ENCODE results near the gene LPO.

Gene LPO

DNA sequence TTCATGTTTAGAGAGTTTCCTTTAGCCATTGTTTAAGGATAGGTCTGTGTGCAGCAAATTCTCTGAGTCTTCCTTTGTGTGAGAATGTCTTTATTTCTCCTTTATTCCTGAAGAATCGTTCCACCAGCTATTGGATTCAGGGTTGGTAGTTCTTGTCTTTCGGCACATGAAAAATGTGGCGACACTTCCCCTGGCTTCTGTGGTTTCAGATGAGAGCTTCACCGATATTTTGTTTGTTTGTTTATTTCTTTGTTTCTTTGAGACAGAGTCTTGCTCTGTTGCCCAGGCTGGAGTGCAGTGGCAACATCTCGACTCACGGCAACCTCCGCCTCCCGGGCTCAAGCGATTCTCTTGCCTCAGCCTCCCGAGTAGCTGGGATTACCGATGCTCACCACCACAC, 23.8 kb downstream of the LPO start:
- no peak for DNase-seq (ENCODE audit: low spot score)

- DNase-seq (ENCODE audit: low spot score), result no peak
Measured at GRCh38 chr17:58263773-58264172, 25.4 kb downstream of the LPO start.

DNA sequence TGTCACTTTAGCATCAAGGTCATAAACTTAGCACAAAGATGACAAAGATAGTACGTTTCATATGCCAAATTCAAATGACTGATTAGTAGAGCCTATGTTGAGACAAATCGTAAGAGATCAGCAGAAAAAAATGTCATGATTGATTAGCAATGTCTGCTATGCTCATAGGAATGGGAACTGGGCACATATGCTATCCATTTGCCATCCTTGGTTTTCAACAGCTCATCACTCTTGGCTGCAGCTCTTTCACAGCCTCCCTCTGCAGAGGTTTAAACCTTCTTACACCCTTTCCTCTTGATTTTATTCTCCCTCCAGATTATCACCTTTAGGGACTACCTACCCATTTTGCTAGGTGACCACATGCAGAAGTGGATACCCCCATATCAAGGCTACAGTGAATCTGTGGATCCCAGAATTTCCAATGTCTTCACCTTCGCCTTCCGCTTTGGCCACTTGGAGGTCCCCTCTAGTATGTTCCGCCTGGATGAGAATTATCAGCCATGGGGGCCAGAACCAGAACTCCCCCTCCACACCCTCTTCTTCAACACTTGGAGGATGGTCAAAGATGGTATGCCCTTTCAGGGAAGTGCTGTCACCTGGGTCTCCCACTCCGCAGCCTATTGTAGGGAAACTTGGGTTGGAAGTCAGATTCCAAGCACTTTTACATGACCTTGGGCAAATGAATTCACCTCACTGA, 26.2 kb downstream of the LPO start:
- DNase-seq (ENCODE audit: low spot score), result no peak

GRCh38 chr17:58265271-58265670, 26.9 kb downstream of the LPO start:
- DNase-seq (ENCODE audit: low spot score), result no peak

GRCh38 chr17:58265902-58266875, 27.8 kb downstream of the LPO start:
- no peak for DNase-seq (ENCODE audit: low spot score)

DNA sequence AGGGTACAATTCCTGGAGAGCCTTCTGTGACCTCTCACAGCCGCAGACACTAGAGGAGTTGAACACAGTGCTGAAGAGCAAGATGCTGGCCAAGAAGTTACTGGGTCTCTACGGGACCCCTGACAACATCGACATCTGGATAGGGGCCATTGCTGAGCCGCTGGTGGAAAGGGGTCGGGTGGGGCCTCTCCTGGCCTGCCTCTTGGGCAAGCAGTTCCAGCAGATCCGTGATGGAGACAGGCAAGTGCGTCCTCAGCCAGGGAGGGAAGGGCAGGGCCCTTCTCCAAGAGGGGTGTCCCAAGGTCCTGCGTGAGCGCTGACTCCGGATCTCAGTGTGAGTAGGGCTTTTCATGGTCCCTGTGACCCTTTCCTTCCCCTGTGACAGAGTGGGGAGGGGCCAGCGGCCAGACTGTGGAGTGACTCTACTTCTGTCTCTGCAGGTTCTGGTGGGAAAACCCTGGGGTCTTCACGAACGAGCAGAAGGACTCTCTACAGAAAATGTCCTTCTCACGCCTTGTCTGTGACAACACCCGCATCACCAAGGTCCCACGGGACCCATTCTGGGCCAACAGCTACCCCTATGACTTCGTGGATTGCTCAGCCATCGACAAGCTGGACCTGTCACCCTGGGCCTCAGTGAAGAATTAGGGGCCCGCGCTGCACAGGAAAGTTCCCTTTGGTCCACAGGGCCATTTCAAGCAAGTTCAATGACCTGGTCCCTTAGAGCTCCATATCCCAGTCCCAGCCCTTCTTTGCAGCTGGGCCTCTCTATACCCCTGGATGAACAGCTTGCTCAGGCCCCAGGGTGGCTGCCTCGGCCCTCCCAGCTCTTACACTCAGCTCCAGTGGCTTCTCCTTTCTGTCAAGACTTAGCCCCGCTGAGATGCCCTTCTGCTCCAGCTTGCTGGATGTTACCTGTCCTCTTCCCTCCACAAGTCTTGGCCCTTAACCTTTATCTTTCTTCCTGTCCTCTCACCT, 29.3 kb downstream of the LPO start:
- no peak for DNase-seq (ENCODE audit: low spot score)

- DNase-seq (ENCODE audit: low spot score), result no peak
Measured at GRCh38 chr17:58268326-58268725, 29.9 kb downstream of the LPO start.

DNA sequence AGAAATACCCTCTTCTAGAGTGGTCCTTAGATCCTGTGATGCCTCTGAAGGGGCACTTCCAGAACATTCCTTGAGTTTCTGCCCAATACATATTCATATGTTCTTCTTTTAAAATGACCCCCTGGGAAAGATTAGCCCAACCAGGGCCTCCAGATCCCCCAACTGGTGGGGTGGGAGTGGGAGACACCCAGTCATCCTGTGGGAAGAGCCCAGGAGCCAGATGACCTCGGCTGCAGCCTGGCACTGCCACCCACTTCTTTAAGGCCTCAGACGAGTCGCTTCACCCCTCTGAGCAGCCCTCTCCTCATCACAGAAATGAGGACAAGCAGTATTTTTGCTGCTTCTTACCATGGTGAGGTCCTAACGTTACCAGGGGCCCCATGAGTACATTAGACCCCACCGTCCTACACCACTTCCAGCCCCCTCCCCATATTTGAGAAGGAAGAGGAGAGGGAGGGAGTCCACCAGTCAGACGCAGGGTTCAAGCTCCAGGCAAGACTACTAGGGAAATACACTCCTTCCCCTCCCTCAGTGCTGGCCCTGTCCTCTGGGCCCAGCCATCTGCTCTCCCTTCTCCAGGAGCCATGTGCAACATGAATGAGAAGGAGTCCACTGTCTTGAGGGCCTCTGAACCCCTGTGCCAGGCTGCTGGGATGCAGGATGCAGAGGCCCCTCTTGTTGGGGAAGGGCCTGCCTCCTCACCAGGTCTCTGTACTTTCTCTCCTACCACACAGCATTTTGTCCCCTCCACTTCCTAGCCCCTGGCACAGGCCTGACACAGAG, 30.6 kb downstream of the LPO start:
- no peak for DNase-seq (ENCODE audit: low spot score)

- no peak for DNase-seq (ENCODE audit: low spot score)
Measured at GRCh38 chr17:58269557-58270291, 31.3 kb downstream of the LPO start.

- no peak for DNase-seq (ENCODE audit: low spot score)
Measured at GRCh38 chr17:58270476-58271215, 32.3 kb downstream of the LPO start.

DNA sequence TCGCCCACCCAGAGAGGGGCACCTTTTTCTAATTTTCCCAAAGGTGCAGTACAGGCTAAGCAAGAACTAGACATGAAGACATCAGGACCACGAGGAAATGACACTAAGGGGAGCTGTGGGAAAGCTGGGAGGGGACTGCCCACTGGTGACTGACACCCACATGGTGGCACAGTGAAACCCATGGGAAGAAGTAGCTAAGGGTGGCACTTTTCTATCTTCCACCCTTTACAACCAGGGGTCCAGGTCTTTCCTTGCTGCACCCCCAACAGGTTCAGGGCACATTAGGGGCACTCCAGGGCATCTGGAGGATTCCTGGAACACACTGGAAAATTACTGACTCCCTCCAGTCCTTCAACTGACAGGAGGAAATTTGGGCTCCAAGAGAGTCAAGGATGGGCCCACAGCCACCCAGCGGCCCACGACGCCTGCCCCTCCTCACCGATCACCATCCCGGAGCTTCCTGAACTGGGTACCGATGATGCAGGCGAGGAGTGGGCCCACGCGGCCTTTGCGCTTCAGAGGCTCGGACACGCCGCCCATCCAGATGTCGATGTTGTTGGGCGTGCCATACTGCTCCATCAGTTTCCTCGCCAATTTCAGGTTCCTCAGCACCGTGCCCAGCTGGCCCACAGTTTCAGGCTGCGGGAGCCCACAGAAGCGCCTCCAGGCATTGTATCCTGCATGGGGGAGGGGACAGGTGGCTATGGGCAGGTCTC, 33.0 kb downstream of the LPO start:
- no peak for DNase-seq (ENCODE audit: low spot score)

DNA sequence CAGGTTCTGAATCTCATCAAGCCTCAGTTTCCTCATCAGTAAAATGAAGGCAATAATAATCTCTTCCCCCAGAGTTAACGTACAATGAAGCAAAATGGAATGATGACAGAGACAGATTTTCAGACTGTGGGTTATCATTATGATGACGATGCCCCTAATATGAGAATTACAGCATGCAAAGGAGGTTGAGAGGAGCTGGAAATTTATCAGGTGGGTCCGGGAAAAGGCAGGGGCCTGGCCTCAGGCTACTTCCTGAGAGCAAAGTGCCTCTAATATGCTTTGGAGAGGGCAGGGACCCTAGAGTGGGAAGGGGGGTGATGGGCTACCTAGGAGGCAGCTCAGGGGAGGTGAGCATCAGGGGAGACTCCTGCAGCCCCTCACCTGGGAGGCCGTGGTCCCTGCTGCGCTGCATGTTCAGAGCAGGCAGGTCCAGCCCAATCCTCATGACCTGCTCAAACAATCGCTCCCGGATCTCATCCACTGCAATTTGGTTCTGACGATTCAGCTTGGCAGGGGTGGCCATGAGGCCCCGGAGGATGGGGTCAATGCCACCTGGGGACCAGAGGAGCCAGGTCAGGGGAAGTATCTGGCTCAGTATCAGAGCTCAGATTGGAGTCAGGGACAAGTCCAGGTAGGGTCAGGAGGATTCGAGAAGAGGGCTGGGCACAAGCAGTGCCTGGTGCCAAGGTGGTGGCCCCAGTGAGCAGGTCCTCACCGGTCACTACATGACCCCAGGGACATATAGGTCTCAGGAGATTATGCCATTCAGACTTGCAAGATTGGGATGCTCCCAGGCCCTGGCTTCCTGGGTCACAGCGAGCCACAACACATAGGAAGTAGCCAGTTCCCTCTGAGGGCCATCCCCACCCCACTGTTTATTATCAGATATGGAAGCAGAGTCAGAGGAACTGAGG, 34.2 kb downstream of the LPO start:
- no peak for DNase-seq (ENCODE audit: low spot score)

GRCh38 chr17:58273453-58274104, 35.2 kb downstream of the LPO start:
- DNase-seq (ENCODE audit: low spot score), result no peak

DNA sequence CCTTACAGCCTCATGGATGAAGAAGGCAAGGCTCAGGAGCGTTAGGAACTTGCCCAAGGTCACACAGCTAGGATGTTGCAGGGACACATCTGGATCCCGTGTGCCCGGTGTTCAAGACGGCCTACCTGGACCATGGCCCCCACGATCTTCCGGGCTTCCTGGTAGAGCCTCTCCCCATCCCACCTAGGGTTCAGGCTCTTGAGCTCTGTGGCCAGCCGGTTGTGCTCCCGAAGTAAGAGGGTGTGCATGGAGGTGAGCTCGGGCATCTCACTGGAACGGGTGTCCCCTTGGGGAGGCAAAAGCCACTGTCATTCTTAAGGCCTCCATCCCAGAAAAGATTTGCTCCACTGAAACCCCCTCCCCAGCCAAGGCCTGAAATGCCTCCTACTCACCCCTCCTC, 37.0 kb downstream of the LPO start:
- DNase-seq (ENCODE audit: low spot score), result no peak

GRCh38 chr17:58276423-58276822, 38.0 kb downstream of the LPO start:
- no peak for DNase-seq (ENCODE audit: low spot score)

GRCh38 chr17:58277107-58277801, 38.9 kb downstream of the LPO start:
- DNase-seq (ENCODE audit: low spot score), result no peak

Measured in LoVo (cell line).